Upper lobe of right lung (tissue), 1 donor: ENCODE data around the gene SPCS1. TPM values are rescaled to one million over a fixed set of nuclear protein-coding genes. Genes with fewer than 3 reads are reported as not detected.

ENCODE experiments used
- ATAC-seq: fragments of 200-7000 bp; cut with Tn5 transposase; one replicate; pipeline ENCODE4 v1.9.1; 2020; ENCODE audit warnings: mild to moderate bottlenecking, moderate library complexity
- DNase-seq: peaks from one replicate; pipeline ENCODE4 v3.0.0-alpha.2; 2020
- H3K27ac ChIP-seq: fragments of 200-600 bp; one replicate; pipeline ENCODE4 v1.8.0; 2022
- H3K27me3 ChIP-seq: fragments of 200-600 bp; one replicate; pipeline ENCODE4 v1.8.0; 2022; ENCODE audit warnings: mild to moderate bottlenecking
- H3K36me3 ChIP-seq: fragments of 200-600 bp; one replicate; pipeline ENCODE4 v1.8.0; 2022
- H3K4me1 ChIP-seq: fragments of 200-600 bp; one replicate; pipeline ENCODE4 v1.8.0; 2022
- H3K4me3 ChIP-seq: fragments of 200-600 bp; one replicate; pipeline ENCODE4 v1.8.0; 2022; ENCODE audit warnings: mild to moderate bottlenecking
- H3K9me3 ChIP-seq: fragments of 200-600 bp; one replicate; pipeline ENCODE4 v1.8.0; 2022
- CTCF ChIP-seq: fragments of 200-600 bp; IDR thresholded peaks from one replicate; pipeline ENCODE4 v1.8.0; 2022; ENCODE audit warnings: antibody characterized with exemption
- intact Hi-C: fragments of 100-400 bp; cut with DNase I; formaldehyde crosslinking; loops from one replicate; pipeline ENCODE4 v1.11.0; 2022
- total RNA-seq: library from RNA; stranded (reverse); fragmentation: NEBNext Ultra II Directional; extraction: Animal tissue kit (Norgen Biotek cat#: 25700); gene quantifications from one replicate; pipeline ENCODE4 v1.2.1, GENCODE V29; 2021
- donor health status: DM: no; HTN: yes; CAD: no; lungs with severe emphysema.

The SPCS1 gene
- total RNA-seq, 1 donor from 2014 or later = 76.0 TPM

DNA sequence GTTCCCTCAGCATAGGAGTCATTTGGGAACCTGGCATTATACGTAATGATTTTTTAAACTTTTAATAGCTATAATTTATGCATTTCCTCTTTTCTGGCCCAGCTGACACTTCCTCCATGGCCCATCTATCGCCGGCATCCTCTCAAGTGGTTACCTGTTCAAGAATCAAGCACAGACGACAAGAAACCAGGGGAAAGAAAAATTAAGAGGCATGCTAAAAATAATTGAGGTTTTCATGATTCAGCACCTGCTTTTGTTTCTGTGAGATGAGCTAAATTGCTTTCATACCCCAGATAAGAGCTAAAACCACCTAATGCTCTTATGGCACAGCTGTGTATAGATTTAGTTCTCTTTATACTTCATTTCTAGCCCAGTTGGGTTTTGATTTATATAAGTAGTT, 1.7 kb downstream of the SPCS1 start:
- DNase-seq = no peak
- Histone ChIP-seq H3K9me3 (no peaks in the 10 kb centered on the region), H3K27me3 (no peaks in the 10 kb centered on the region), H3K4me1 (peaks cover 30% of the 10 kb centered on the region), H3K4me3 (peak overlapping the region; percentile 95), H3K36me3 (peaks cover 19% of the 10 kb centered on the region), H3K27ac (no peak overlapping the region)
- intact Hi-C loops = no loop called here
- no peak for TF ChIP-seq CTCF
- no peak for ATAC-seq

DNA sequence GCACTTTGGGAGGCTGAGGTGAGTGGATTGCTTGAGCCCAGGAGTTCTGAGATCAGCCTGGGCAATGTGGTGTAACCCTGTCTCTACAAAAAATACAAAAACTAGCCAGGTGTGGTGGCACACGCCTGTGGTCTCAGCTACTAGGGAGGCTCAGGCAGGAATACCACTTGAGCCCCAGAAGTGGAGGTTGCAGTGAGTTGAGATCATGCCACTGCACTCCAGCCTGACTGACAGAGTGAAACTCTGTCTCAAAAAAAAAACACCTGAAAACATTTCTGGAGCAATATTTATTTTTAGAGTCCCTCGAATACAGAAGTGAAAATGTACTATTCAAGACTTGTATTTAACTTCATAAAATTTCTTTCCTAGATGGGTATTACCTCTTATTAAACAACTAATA, 4.6 kb downstream of the SPCS1 start:
- Histone ChIP-seq H3K4me1 (peaks cover 12% of the 10 kb centered on the region), H3K27me3 (no peaks in the 10 kb centered on the region), H3K27ac (no peak overlapping the region), H3K4me3 (no peak overlapping the region), H3K9me3 (no peaks in the 10 kb centered on the region), H3K36me3 (peaks cover 19% of the 10 kb centered on the region)
- intact Hi-C loops = no loop called here
- no peak for TF ChIP-seq CTCF
- DNase-seq (no peak), ATAC-seq (no peak)

DNA sequence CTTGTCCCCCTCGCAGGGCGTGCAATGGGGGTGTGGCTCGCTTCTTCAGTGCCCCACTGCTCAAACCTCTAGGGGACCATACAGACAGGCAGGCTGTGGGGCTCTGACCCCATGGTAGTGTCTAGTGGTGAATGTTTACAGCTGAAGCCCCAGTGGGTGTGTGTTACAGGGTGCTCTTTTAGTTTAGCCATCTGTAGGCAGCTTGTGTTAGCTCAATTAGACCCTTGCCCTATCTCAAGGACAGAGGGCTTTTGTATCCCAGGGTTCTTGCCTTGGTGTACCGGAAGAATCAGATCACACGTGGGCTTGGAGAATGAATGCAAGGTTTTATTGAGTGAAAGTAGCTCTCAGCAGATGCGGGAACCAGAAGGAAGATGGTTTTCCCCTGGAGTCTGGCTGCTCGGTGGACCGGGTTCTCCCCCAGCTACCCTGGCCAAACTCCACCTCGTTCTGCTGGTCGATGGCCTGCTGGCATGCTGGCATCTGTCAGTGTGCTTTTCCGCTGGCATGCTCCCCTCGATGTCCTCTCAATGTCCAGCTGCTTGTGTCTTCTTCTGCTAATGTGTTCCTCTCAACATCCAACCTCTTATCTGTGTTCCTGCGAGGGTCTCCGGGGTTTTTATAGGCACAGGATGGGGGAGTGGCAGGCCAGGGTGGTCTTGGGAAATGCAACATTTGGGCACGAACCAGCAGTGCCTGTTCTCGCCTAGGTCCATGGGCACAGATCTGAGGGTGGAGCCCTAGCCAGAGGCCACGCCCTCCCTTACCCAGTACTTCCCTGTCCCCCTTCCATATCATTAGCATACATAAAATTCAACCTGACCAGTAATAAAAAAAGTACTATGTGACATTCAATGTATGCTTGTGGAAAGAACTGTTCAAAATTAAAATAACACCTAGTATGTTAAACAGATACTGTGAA, 6.6 kb downstream of the SPCS1 start:
- intact Hi-C loops = no loop called here
- H3K36me3 ChIP-seq = peaks cover 19% of the 10 kb centered on the region
- no peaks in the 10 kb centered on the region for H3K9me3 ChIP-seq
- no peak for TF ChIP-seq CTCF
- H3K27me3 ChIP-seq = no peaks in the 10 kb centered on the region
- H3K4me3 ChIP-seq = no peak overlapping the region
- ATAC-seq = peak; percentile 31
- no peak overlapping the region for H3K27ac ChIP-seq
- DNase-seq = no peak
- peaks cover 5% of the 10 kb centered on the region for H3K4me1 ChIP-seq

DNA sequence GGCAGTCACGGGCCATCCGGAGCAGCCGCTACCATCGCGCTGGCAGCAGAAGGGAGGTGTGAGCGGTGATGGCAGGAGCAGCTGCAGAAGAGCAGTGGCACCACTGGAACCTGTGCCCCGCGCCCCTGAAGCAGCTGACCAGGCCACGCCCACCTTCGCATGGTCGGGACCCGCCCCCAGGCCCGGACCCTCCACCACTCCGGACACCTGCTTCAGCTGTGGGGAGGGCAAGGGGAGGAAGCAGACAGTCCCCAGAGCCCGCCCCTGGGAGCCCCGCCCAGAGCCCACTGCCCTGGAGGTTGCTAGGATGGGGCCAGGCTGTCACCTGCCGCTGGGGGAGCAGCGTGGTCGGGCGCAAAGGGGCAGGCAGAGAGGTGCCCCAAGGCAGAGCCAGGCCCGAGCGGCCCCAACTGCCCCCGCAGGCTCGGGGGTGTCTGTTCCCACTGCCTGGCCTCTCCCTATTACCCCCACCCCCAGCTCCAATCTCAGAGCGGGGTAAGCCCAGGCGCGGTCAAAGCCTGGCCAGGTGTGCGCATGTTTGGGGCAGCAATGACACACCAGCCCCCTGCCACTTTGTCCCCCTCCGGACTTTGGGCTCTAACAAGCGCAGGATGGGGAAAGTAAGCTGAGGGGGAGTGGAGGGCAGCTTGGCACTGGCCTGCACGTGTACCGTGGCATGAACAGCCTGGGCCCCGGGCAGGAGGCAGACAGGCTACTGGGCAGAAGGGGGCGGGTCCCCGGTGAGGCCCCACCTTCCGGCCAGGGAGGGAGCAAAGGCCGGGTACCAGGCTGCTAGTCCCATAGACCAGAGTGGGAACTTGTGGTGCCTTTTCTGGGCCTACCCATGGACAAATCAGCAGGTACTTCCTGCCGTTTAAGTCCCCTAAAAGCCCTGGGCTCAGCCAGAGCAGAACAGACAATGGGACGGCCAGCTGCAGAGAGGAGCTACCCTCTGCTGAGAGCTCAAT, 8.7 kb downstream of the SPCS1 start:
- Histone ChIP-seq H3K36me3 (no peaks in the 10 kb centered on the region), H3K9me3 (no peaks in the 10 kb centered on the region), H3K27ac (no peak overlapping the region), H3K27me3 (no peaks in the 10 kb centered on the region), H3K4me1 (no peaks in the 10 kb centered on the region), H3K4me3 (no peak overlapping the region)
- DNase-seq (no peak), ATAC-seq (peak; percentile 51)
- no peak for TF ChIP-seq CTCF
- intact Hi-C loops = no loop called here

- no peak for TF ChIP-seq CTCF
- intact Hi-C loops = no loop called here
- peaks cover 3% of the 10 kb centered on the region for H3K4me1 ChIP-seq
- no peak overlapping the region for H3K4me3 ChIP-seq
- no peaks in the 10 kb centered on the region for H3K9me3 ChIP-seq
- ATAC-seq (peak; percentile 39), DNase-seq (no peak)
- H3K27ac ChIP-seq = no peak overlapping the region
- H3K27me3 ChIP-seq = no peaks in the 10 kb centered on the region
- H3K36me3 ChIP-seq = no peaks in the 10 kb centered on the region
These were observed 9.9 kb downstream of the SPCS1 start for GRCh38 chr3:52715714-52716305.
